Myocyte (in vitro differentiated cells): ENCODE data around the gene LGSN. TPM values are rescaled to one million over a fixed set of nuclear protein-coding genes. Genes with fewer than 3 reads are reported as not detected.
"Not testable (repeated sequence)": the region's sequence is repeated elsewhere in the genome, so short reads cannot be mapped to it uniquely, and the experiment has no call there.

ENCODE experiments used
- DNase-seq: peaks from one replicate; pipeline ENCODE4 v3.0.0-alpha.2; 2012; ENCODE audit warnings: low read depth
- total RNA-seq: library from RNA; depleted of rRNA; stranded (reverse); fragments of >200 nt; gene quantifications from 2 replicates; pipeline ENCODE4 v1.2.3, GENCODE V29; 2014

Gene LGSN
- total RNA-seq, 1 donor from 2014 or later: not detected

GRCh38 chr6:63246581-63246980 lies 73.2 kb downstream of the LGSN start:
- no peak for DNase-seq

- no peak for DNase-seq
Measured at GRCh38 chr6:63245909-63246308, 73.9 kb downstream of the LGSN start.

- DNase-seq: no peak
Measured at GRCh38 chr6:63245420-63245819, 74.4 kb downstream of the LGSN start.

- DNase-seq: no peak
Measured at GRCh38 chr6:63236398-63236817, 83.4 kb downstream of the LGSN start.

- DNase-seq: not testable (repeated sequence)
Measured at GRCh38 chr6:63230511-63230910, 89.3 kb downstream of the LGSN start.

GRCh38 chr6:63230027-63230426 lies 89.8 kb downstream of the LGSN start:
- DNase-seq: not testable (repeated sequence)

GRCh38 chr6:63227928-63228894 lies 91.6 kb downstream of the LGSN start:
- not testable (repeated sequence) for DNase-seq

DNA sequence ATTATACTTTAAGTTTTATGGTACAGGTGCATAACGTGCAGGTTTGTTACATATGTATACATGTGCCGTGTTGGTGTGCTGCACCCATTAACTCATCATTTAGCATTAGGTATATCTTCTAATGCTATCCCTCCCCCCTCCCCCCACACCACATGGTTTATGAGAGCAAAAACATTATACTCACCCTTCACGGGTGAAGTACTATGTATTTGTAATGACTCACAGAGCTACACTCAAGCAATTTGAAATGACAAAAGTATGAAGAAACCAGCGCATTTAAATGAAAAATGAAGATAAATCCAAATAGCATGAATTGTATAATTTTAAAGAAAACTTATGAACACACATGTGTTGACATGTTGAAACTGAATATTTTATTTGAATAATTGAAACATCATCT lies 93.8 kb downstream of the LGSN start:
- DNase-seq: not testable (repeated sequence)

Other genes with a start within 250 kb of the LGSN start
- 0.43 and 0.52 TPM in 2 replicates for gene FKBP1C, start 108.5 kb downstream of the LGSN start, total RNA-seq